Loucy (cell line): ENCODE data around the gene RSPO4.

ENCODE experiments used
- H2AFZ ChIP-seq: fragments of 200-600 bp; sonication (generic); 2 replicates; pipeline ENCODE4 v1.6.0; 2016; ENCODE audit warnings: antibody characterized with exemption, mild to moderate bottlenecking, low read length, moderate library complexity
- H3F3A ChIP-seq: fragments of 200-600 bp; 2 replicates; pipeline ENCODE4 v1.6.0; 2016; ENCODE audit warnings: antibody characterized with exemption, low read depth, mild to moderate bottlenecking
- H3K27me3 ChIP-seq: fragments of 200-600 bp; sonication (generic); 2 replicates; pipeline ENCODE4 v1.6.1; 2014; ENCODE audit warnings: low read length, mild to moderate bottlenecking; ENCODE audit not compliant: insufficient read depth, poor library complexity, severe bottlenecking
- H3K36me3 ChIP-seq: fragments of 200-600 bp; sonication (generic); 2 replicates; pipeline ENCODE4 v1.6.1; 2016; ENCODE audit warnings: low read length; ENCODE audit not compliant: insufficient read depth
- H3K4me1 ChIP-seq: fragments of 200-600 bp; sonication (generic); 2 replicates; pipeline ENCODE4 v1.5.1; 2014; ENCODE audit warnings: low read length, mild to moderate bottlenecking; ENCODE audit not compliant: insufficient read depth, poor library complexity, severe bottlenecking
- H3K4me2 ChIP-seq: fragments of 200-600 bp; sonication (generic); 2 replicates; pipeline ENCODE4 v1.6.0; 2014; ENCODE audit warnings: antibody characterized with exemption, low read length, low read depth, mild to moderate bottlenecking; ENCODE audit not compliant: poor library complexity, severe bottlenecking
- H3K4me3 ChIP-seq: fragments of 200-600 bp; sonication (generic); 2 replicates; pipeline ENCODE4 v1.5.1; 2014; ENCODE audit warnings: low read length, mild to moderate bottlenecking, mixed read lengths; ENCODE audit not compliant: poor library complexity, severe bottlenecking
- H3K79me2 ChIP-seq: fragments of 200-600 bp; sonication (generic); 2 replicates; pipeline ENCODE4 v1.6.1; 2014; ENCODE audit warnings: low read length; ENCODE audit not compliant: insufficient read depth
- H3K9ac ChIP-seq: fragments of 200-600 bp; sonication (generic); 2 replicates; pipeline ENCODE4 v1.6.0; 2014; ENCODE audit warnings: mild to moderate bottlenecking, low read depth, low read length, moderate library complexity; ENCODE audit not compliant: poor library complexity, severe bottlenecking
- H3K9me2 ChIP-seq: fragments of 200-600 bp; sonication (generic); replicated peaks from 2 replicates; pipeline ENCODE4 v1.6.1; 2016; ENCODE audit warnings: low read depth, low read length, mixed read lengths
- H3K9me3 ChIP-seq: fragments of 200-600 bp; sonication (generic); 2 replicates; pipeline ENCODE4 v1.6.1; 2014; ENCODE audit warnings: mild to moderate bottlenecking, antibody characterized with exemption, low read length, low read depth; ENCODE audit not compliant: insufficient read depth
- H4K20me1 ChIP-seq: fragments of 200-600 bp; sonication (generic); 2 replicates; pipeline ENCODE4 v1.6.0; 2014; ENCODE audit warnings: antibody characterized with exemption, low read length, mild to moderate bottlenecking; ENCODE audit not compliant: insufficient read depth, poor library complexity, severe bottlenecking
- CTCF ChIP-seq: fragments of 200-600 bp; sonication (generic); conservative IDR thresholded peaks from 2 replicates; pipeline ENCODE4 v1.5.1; 2014; ENCODE audit warnings: mild to moderate bottlenecking, antibody characterized with exemption, low read length
- EZH2phosphoT487 ChIP-seq: fragments of 200-600 bp; IDR thresholded peaks from 2 replicates; pipeline ENCODE4 v1.6.1; 2018; ENCODE audit warnings: antibody characterized with exemption, mild to moderate bottlenecking, moderate library complexity, borderline replicate concordance

RSPO4 gene

GRCh38 chr20:944774-945410 lies 57.2 kb downstream of the RSPO4 start:
- H3K4me3 ChIP-seq, result no peak overlapping the region
- no peaks in the 10 kb centered on the region for H3K36me3 ChIP-seq
- H2AFZ ChIP-seq, result no peak overlapping the region
- H3K79me2 ChIP-seq, result no peaks in the 10 kb centered on the region
- H3K4me1 ChIP-seq, result no peaks in the 10 kb centered on the region
- no peaks in the 10 kb centered on the region for H4K20me1 ChIP-seq
- TF ChIP-seq CTCF (no peak), EZH2phosphoT487 (no peak)
- H3K9me2 ChIP-seq, result no peaks in the 10 kb centered on the region
- no peaks in the 10 kb centered on the region for H3K9me3 ChIP-seq
- no peaks in the 10 kb centered on the region for H3F3A ChIP-seq
- H3K4me2 ChIP-seq, result no peak overlapping the region
- no peak overlapping the region for H3K9ac ChIP-seq
- H3K27me3 ChIP-seq, result no peaks in the 10 kb centered on the region

GRCh38 chr20:944148-944547 lies 58.0 kb downstream of the RSPO4 start:
- no peaks in the 10 kb centered on the region for H3K36me3 ChIP-seq
- no peak overlapping the region for H3K4me2 ChIP-seq
- H3K9ac ChIP-seq, result no peak overlapping the region
- H2AFZ ChIP-seq, result no peak overlapping the region
- H3K9me2 ChIP-seq, result no peaks in the 10 kb centered on the region
- H3K79me2 ChIP-seq, result no peaks in the 10 kb centered on the region
- H3K9me3 ChIP-seq, result no peaks in the 10 kb centered on the region
- no peaks in the 10 kb centered on the region for H3K4me1 ChIP-seq
- TF ChIP-seq CTCF (no peak), EZH2phosphoT487 (no peak)
- H3K4me3 ChIP-seq, result no peak overlapping the region
- H4K20me1 ChIP-seq, result no peaks in the 10 kb centered on the region
- H3K27me3 ChIP-seq, result no peaks in the 10 kb centered on the region
- H3F3A ChIP-seq, result no peaks in the 10 kb centered on the region

DNA sequence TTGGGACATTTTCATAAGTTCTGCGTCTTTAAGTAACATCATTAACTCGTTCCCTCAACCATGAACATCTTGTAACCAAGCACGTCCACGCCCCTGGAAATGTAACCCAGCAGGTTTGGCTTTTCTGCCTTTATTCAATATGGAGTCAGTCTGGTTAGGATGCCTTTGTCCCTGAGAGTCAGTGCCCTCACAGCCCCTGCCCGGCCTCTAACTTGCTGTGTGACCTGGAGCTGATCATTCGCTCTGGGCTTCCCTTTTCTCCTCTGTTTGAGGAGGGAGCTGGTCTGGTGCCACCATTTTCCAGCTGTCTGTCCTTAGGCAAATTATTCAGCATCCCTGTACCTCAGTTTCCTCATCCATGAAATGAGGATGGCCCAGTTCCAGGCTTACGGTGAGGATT lies 59.5 kb downstream of the RSPO4 start:
- Histone ChIP-seq H3K9ac (no peak overlapping the region), H3F3A (no peaks in the 10 kb centered on the region), H3K4me2 (no peak overlapping the region), H3K9me3 (no peaks in the 10 kb centered on the region), H3K27me3 (no peaks in the 10 kb centered on the region), H3K79me2 (no peaks in the 10 kb centered on the region), H3K36me3 (no peaks in the 10 kb centered on the region), H3K9me2 (no peaks in the 10 kb centered on the region), H3K4me3 (no peak overlapping the region), H2AFZ (no peak overlapping the region), H3K4me1 (no peaks in the 10 kb centered on the region), H4K20me1 (no peaks in the 10 kb centered on the region)
- TF ChIP-seq CTCF (no peak), EZH2phosphoT487 (no peak)
